ENCODE results near the gene SLC16A9. TPM values are rescaled to one million over a fixed set of nuclear protein-coding genes. Genes with fewer than 3 reads are reported as not detected.
A peak's percentile ranks its signal among the peaks of the same experiment; 100 is the strongest.
"Not testable (repeated sequence)": the region's sequence is repeated elsewhere in the genome, so short reads cannot be mapped to it uniquely, and the experiment has no call there.

SLC16A9 gene
- total RNA-seq: 3.1 TPM

- Histone ChIP-seq H3K27me3 (ENCODE audit: control insufficient read depth in 3 of 3, insufficient read depth in 3 of 3, low read length in 3 of 3) (peaks cover 0 to 5% (median 3%) of the 10 kb centered on the region in 3 donors), H3K4me1 (ENCODE audit: control insufficient read depth in 3 of 3, insufficient read depth in 3 of 3, low read length in 3 of 3) (peaks cover 10 to 17% (median 12%) of the 10 kb centered on the region in 3 donors), H3K9ac (ENCODE audit: low read depth in 1 of 3, low read length in 3 of 3) (peak within 1 kb of the TSS; percentile 70 to 82 (median 76)), H3K36me3 (ENCODE audit: control insufficient read depth in 3 of 3, insufficient read depth in 3 of 3, low read length in 3 of 3) (no peaks in the 10 kb centered on the region), H3K4me3 (ENCODE audit: low read length in 3 of 3) (peak within 1 kb of the TSS; percentile 70 to 76 (median 72)), H3K27ac (ENCODE audit: low read depth, low read length) (peak within 1 kb of the TSS; percentile 63), H3K9me3 (ENCODE audit: control insufficient read depth in 3 of 3, low read length in 3 of 3) (no peaks in the 10 kb centered on the region)
Measured at GRCh38 chr10:59709395-59710125, at the start of gene SLC16A9. SLC16A9 (minus strand) TSS chr10:59709850; CDS start chr10:59684291, 25,559 bp downstream.

- no peak overlapping the region for H3K27ac ChIP-seq (ENCODE audit: low read depth, low read length)
- H3K27me3 ChIP-seq (ENCODE audit: control insufficient read depth in 3 of 3, insufficient read depth in 3 of 3, low read length in 3 of 3): no peaks in the 10 kb centered on the region
- H3K9me3 ChIP-seq (ENCODE audit: control insufficient read depth in 3 of 3, low read length in 3 of 3): no peaks in the 10 kb centered on the region
- no peak overlapping the region for H3K9ac ChIP-seq (ENCODE audit: low read depth in 1 of 3, low read length in 3 of 3)
- H3K4me1 ChIP-seq (ENCODE audit: control insufficient read depth in 3 of 3, insufficient read depth in 3 of 3, low read length in 3 of 3): peaks cover 9 to 13% (median 9%) of the 10 kb centered on the region in 3 donors
- no peaks in the 10 kb centered on the region for H3K36me3 ChIP-seq (ENCODE audit: control insufficient read depth in 3 of 3, insufficient read depth in 3 of 3, low read length in 3 of 3)
- no peak overlapping the region for H3K4me3 ChIP-seq (ENCODE audit: low read length in 3 of 3)
Measured at GRCh38 chr10:59757966-59758365, 48.3 kb upstream of the SLC16A9 start.

- H3K27me3 ChIP-seq (ENCODE audit: control insufficient read depth in 3 of 3, insufficient read depth in 3 of 3, low read length in 3 of 3): no peaks in the 10 kb centered on the region
- no peaks in the 10 kb centered on the region for H3K36me3 ChIP-seq (ENCODE audit: control insufficient read depth in 3 of 3, insufficient read depth in 3 of 3, low read length in 3 of 3)
- H3K9ac ChIP-seq (ENCODE audit: low read depth in 1 of 3, low read length in 3 of 3): peak overlapping the region in 1 of 3 donors; percentile 54
- no peaks in the 10 kb centered on the region for H3K9me3 ChIP-seq (ENCODE audit: control insufficient read depth in 3 of 3, low read length in 3 of 3)
- H3K4me3 ChIP-seq (ENCODE audit: low read length in 3 of 3): peak overlapping the region in 1 of 3 donors; percentile 50
- H3K27ac ChIP-seq (ENCODE audit: low read depth, low read length): peak overlapping the region; percentile 95
- H3K4me1 ChIP-seq (ENCODE audit: control insufficient read depth in 3 of 3, insufficient read depth in 3 of 3, low read length in 3 of 3): peaks cover 12 to 21% (median 18%) of the 10 kb centered on the region in 3 donors
Measured at GRCh38 chr10:59754951-59755350, 45.3 kb upstream of the SLC16A9 start.

GRCh38 chr10:59753267-59753666 is 43.6 kb upstream of the SLC16A9 start, which contains the start of gene MRLN:
MRLN (minus strand) TSS chr10:59753455.
- peak within 1 kb of the TSS; percentile 83 to 98 (median 85) for H3K9ac ChIP-seq (ENCODE audit: low read depth in 1 of 3, low read length in 3 of 3)
- H3K27ac ChIP-seq (ENCODE audit: low read depth, low read length): peak within 1 kb of the TSS; percentile 95
- peaks cover 22 to 36% (median 27%) of the 10 kb centered on the region in 3 donors for H3K4me1 ChIP-seq (ENCODE audit: control insufficient read depth in 3 of 3, insufficient read depth in 3 of 3, low read length in 3 of 3)
- H3K36me3 ChIP-seq (ENCODE audit: control insufficient read depth in 3 of 3, insufficient read depth in 3 of 3, low read length in 3 of 3): no peaks in the 10 kb centered on the region
- peak within 1 kb of the TSS; percentile 60 to 83 (median 76) for H3K4me3 ChIP-seq (ENCODE audit: low read length in 3 of 3)
- H3K9me3 ChIP-seq (ENCODE audit: control insufficient read depth in 3 of 3, low read length in 3 of 3): no peaks in the 10 kb centered on the region
- no peaks in the 10 kb centered on the region for H3K27me3 ChIP-seq (ENCODE audit: control insufficient read depth in 3 of 3, insufficient read depth in 3 of 3, low read length in 3 of 3)

- Histone ChIP-seq H3K4me3 (ENCODE audit: low read length in 3 of 3) (peak overlapping the region; percentile 60 to 83 (median 76)), H3K9ac (ENCODE audit: low read depth in 1 of 3, low read length in 3 of 3) (peak overlapping the region; percentile 83 to 98 (median 85)), H3K36me3 (ENCODE audit: control insufficient read depth in 3 of 3, insufficient read depth in 3 of 3, low read length in 3 of 3) (no peaks in the 10 kb centered on the region), H3K9me3 (ENCODE audit: control insufficient read depth in 3 of 3, low read length in 3 of 3) (no peaks in the 10 kb centered on the region), H3K27me3 (ENCODE audit: control insufficient read depth in 3 of 3, insufficient read depth in 3 of 3, low read length in 3 of 3) (no peaks in the 10 kb centered on the region), H3K4me1 (ENCODE audit: control insufficient read depth in 3 of 3, insufficient read depth in 3 of 3, low read length in 3 of 3) (peaks cover 22 to 40% (median 30%) of the 10 kb centered on the region in 3 donors), H3K27ac (ENCODE audit: low read depth, low read length) (peak overlapping the region; percentile 95)
Measured at GRCh38 chr10:59752278-59752940, 42.8 kb upstream of the SLC16A9 start.

GRCh38 chr10:59750155-59750945 is 40.7 kb upstream of the SLC16A9 start:
- peaks cover 0 to 3% (median 0%) of the 10 kb centered on the region in 3 donors for H3K36me3 ChIP-seq (ENCODE audit: control insufficient read depth in 3 of 3, insufficient read depth in 3 of 3, low read length in 3 of 3)
- peak overlapping the region; percentile 52 to 76 (median 60) for H3K4me3 ChIP-seq (ENCODE audit: low read length in 3 of 3)
- H3K4me1 ChIP-seq (ENCODE audit: control insufficient read depth in 3 of 3, insufficient read depth in 3 of 3, low read length in 3 of 3): peaks cover 22 to 44% (median 32%) of the 10 kb centered on the region in 3 donors
- H3K9ac ChIP-seq (ENCODE audit: low read depth in 1 of 3, low read length in 3 of 3): peak overlapping the region; percentile 26 to 57 (median 51)
- H3K27ac ChIP-seq (ENCODE audit: low read depth, low read length): no peak overlapping the region
- no peaks in the 10 kb centered on the region for H3K27me3 ChIP-seq (ENCODE audit: control insufficient read depth in 3 of 3, insufficient read depth in 3 of 3, low read length in 3 of 3)
- no peaks in the 10 kb centered on the region for H3K9me3 ChIP-seq (ENCODE audit: control insufficient read depth in 3 of 3, low read length in 3 of 3)

- peak overlapping the region in 1 of 3 donors; percentile 9 for H3K4me3 ChIP-seq (ENCODE audit: low read length in 3 of 3)
- H3K27ac ChIP-seq (ENCODE audit: low read depth, low read length): no peak overlapping the region
Measured at GRCh38 chr10:59748834-59749233, 39.2 kb upstream of the SLC16A9 start.

GRCh38 chr10:59745163-59745650 is 35.6 kb upstream of the SLC16A9 start:
- H3K4me3 ChIP-seq (ENCODE audit: low read length in 3 of 3): no peak overlapping the region

More at GRCh38 chr10:59748834-59749233, 39.2 kb upstream of the SLC16A9 start:
- H3K9me3 ChIP-seq (ENCODE audit: control insufficient read depth in 3 of 3, low read length in 3 of 3): no peaks in the 10 kb centered on the region
- peaks cover 13 to 32% (median 23%) of the 10 kb centered on the region in 3 donors for H3K4me1 ChIP-seq (ENCODE audit: control insufficient read depth in 3 of 3, insufficient read depth in 3 of 3, low read length in 3 of 3)
- H3K9ac ChIP-seq (ENCODE audit: low read depth in 1 of 3, low read length in 3 of 3): no peak overlapping the region
- no peaks in the 10 kb centered on the region for H3K27me3 ChIP-seq (ENCODE audit: control insufficient read depth in 3 of 3, insufficient read depth in 3 of 3, low read length in 3 of 3)
- H3K36me3 ChIP-seq (ENCODE audit: control insufficient read depth in 3 of 3, insufficient read depth in 3 of 3, low read length in 3 of 3): peaks cover 0 to 3% (median 0%) of the 10 kb centered on the region in 3 donors

GRCh38 chr10:59744762-59745161 is 35.1 kb upstream of the SLC16A9 start:
- not testable (repeated sequence) for H3K27ac ChIP-seq (ENCODE audit: low read depth, low read length); H3K36me3 ChIP-seq (ENCODE audit: control insufficient read depth in 3 of 3, insufficient read depth in 3 of 3, low read length in 3 of 3); H3K9me3 ChIP-seq (ENCODE audit: control insufficient read depth in 3 of 3, low read length in 3 of 3); H3K4me3 ChIP-seq (ENCODE audit: low read length in 3 of 3); H3K9ac ChIP-seq (ENCODE audit: low read depth in 1 of 3, low read length in 3 of 3); H3K27me3 ChIP-seq (ENCODE audit: control insufficient read depth in 3 of 3, insufficient read depth in 3 of 3, low read length in 3 of 3)
- H3K4me1 ChIP-seq (ENCODE audit: control insufficient read depth in 3 of 3, insufficient read depth in 3 of 3, low read length in 3 of 3): peaks cover 4 to 21% (median 20%) of the 10 kb centered on the region in 3 donors

More at GRCh38 chr10:59745163-59745650, 35.6 kb upstream of the SLC16A9 start:
- H3K9me3 ChIP-seq (ENCODE audit: control insufficient read depth in 3 of 3, low read length in 3 of 3): no peaks in the 10 kb centered on the region
- H3K27me3 ChIP-seq (ENCODE audit: control insufficient read depth in 3 of 3, insufficient read depth in 3 of 3, low read length in 3 of 3): no peaks in the 10 kb centered on the region
- H3K4me1 ChIP-seq (ENCODE audit: control insufficient read depth in 3 of 3, insufficient read depth in 3 of 3, low read length in 3 of 3): peaks cover 5 to 24% (median 20%) of the 10 kb centered on the region in 3 donors
- H3K36me3 ChIP-seq (ENCODE audit: control insufficient read depth in 3 of 3, insufficient read depth in 3 of 3, low read length in 3 of 3): peaks cover 0 to 3% (median 0%) of the 10 kb centered on the region in 3 donors
- H3K9ac ChIP-seq (ENCODE audit: low read depth in 1 of 3, low read length in 3 of 3): no peak overlapping the region
- H3K27ac ChIP-seq (ENCODE audit: low read depth, low read length): no peak overlapping the region

Measured in skeletal muscle tissue (tissue), 4 donors.